ENCODE data around the gene C1orf87.

GRCh38 chr1:60111716-60112115 is 38.1 kb upstream of the C1orf87 start:
- TF ChIP-seq POLR2AphosphoS5 (IDR thresholded peaks at IDR 0.05; ENCODE audit: borderline replicate concordance, low read depth, low read length) (no peak), EZH2 (IDR thresholded peaks at IDR 0.05) (no peak), FOXP2 (optimal IDR thresholded peaks at IDR 0.05; ENCODE audit: control extremely low read depth, extremely low read length, insufficient read depth) (no peak)

Data from SK-N-MC (cell line).